ENCODE results near the gene ZDHHC20.

Gene ZDHHC20

DNA sequence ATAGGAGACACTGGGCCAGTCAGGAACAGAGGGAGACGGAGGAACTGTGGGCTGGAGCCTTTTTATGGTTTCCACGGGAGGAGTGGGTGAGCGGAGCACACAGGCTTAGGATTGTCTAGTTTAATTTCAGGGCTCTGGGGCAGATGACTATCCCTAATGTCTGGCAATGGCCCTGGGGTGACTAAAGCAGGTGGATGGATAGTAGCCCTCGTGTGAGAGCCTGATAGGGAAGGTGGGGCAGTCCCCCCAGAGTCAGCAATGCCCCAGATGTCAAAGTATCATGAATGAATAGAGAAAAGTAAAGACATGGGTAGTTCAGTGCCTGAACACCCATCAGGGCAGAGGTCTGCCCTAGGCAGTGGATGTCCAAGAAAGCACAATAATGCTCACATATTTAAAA lies 94.2 kb downstream of the ZDHHC20 start:
- Histone ChIP-seq H3K4me3 (ENCODE audit: insufficient read depth, low read depth, low read length) (no peak overlapping the region), H3K27ac (ENCODE audit: insufficient read depth, low read depth, low read length, poor library complexity, severe bottlenecking) (no peak overlapping the region), H3K27me3 (ENCODE audit: control insufficient read depth, insufficient read depth, low read length, poor library complexity, severe bottlenecking) (no peaks in the 10 kb centered on the region), H3K4me1 (ENCODE audit: control insufficient read depth, insufficient read depth, low read length) (no peaks in the 10 kb centered on the region), H3K36me3 (ENCODE audit: control insufficient read depth, insufficient read depth, low read length) (no peaks in the 10 kb centered on the region), H3K9me3 (ENCODE audit: control insufficient read depth, low read length) (no peaks in the 10 kb centered on the region)
- 88 to 93% methylated on average over 4 of the region's 4 CpGs for WGBS, 2 experiments

DNA sequence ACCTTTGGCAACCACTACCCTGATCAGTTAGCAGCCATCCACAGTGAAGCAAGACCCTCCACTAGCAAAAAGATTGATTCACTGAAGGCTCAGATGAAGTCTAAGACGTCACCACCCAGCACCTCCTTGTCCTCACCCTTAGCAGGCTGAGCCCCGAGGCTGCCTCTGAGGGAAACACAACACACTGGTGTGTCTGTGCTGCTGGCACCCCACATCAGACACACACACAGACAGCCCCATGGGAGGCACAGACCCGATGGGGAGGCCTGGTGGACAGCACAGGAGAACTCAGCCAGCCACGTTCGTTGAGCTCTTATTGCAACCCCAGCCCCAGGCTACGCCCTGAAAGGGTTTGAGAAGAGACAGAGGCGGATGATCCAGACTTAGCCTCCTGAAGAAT lies 94.7 kb downstream of the ZDHHC20 start:
- Histone ChIP-seq H3K9me3 (ENCODE audit: control insufficient read depth, low read length) (no peaks in the 10 kb centered on the region), H3K4me1 (ENCODE audit: control insufficient read depth, insufficient read depth, low read length) (no peaks in the 10 kb centered on the region), H3K27me3 (ENCODE audit: control insufficient read depth, insufficient read depth, low read length, poor library complexity, severe bottlenecking) (no peaks in the 10 kb centered on the region), H3K36me3 (ENCODE audit: control insufficient read depth, insufficient read depth, low read length) (no peaks in the 10 kb centered on the region), H3K27ac (ENCODE audit: insufficient read depth, low read depth, low read length, poor library complexity, severe bottlenecking) (no peak overlapping the region), H3K4me3 (ENCODE audit: insufficient read depth, low read depth, low read length) (no peak overlapping the region)
- 92 to 93% methylated on average over 7 of the region's 7 CpGs for WGBS, 2 experiments

DNA sequence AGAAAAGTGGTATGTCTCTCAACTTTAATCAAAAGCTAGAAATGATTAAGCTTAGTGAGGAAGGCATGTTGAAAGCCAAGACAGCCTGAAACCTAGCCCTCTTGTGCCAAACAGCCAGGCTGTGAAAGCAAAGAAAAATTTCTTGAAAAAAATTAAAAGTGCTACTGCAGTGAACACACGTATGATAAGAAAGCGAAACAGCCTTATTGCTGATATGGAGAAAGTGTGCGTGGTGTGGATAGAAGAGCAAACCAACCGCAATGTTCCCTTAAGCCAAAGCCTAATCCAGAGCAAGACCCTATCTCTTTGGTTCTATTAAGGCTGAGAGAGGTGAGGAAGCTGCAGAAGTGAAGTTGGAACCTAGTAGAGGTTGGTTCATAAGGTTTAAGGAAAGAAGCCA lies 96.4 kb downstream of the ZDHHC20 start:
- no peak overlapping the region for H3K27ac ChIP-seq (ENCODE audit: insufficient read depth, low read depth, low read length, poor library complexity, severe bottlenecking)
- no peaks in the 10 kb centered on the region for H3K27me3 ChIP-seq (ENCODE audit: control insufficient read depth, insufficient read depth, low read length, poor library complexity, severe bottlenecking)
- no peaks in the 10 kb centered on the region for H3K36me3 ChIP-seq (ENCODE audit: control insufficient read depth, insufficient read depth, low read length)
- H3K4me3 ChIP-seq (ENCODE audit: insufficient read depth, low read depth, low read length) = no peak overlapping the region
- 96 to 97% methylated on average over 4 of the region's 4 CpGs for WGBS, 2 experiments
- H3K9me3 ChIP-seq (ENCODE audit: control insufficient read depth, low read length) = no peaks in the 10 kb centered on the region
- H3K4me1 ChIP-seq (ENCODE audit: control insufficient read depth, insufficient read depth, low read length) = no peaks in the 10 kb centered on the region

DNA sequence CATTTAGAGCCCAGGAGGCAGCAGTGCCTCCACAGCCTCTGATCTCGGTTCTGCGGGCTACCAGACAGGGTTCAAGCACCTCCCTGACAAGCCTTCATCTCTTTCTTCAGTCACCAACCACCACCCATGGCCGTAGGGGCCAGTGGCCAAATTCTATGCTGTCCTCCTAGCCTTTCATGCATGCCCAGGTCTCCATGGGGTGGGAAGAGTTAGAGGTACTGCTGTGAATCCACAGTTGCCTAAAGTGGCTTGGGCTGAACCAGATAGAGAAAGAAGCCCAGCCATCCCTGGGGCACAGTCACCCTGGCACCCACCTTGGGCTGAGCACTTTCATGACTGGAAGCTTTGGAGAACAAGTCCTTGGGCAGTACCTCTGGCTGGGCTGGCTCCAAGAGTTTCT lies 97.4 kb downstream of the ZDHHC20 start:
- WGBS, 2 experiments = 86 to 94% methylated on average over 3 of the region's 3 CpGs
- H3K36me3 ChIP-seq (ENCODE audit: control insufficient read depth, insufficient read depth, low read length) = no peaks in the 10 kb centered on the region
- H3K27ac ChIP-seq (ENCODE audit: insufficient read depth, low read depth, low read length, poor library complexity, severe bottlenecking) = no peak overlapping the region
- H3K4me1 ChIP-seq (ENCODE audit: control insufficient read depth, insufficient read depth, low read length) = no peaks in the 10 kb centered on the region
- H3K4me3 ChIP-seq (ENCODE audit: insufficient read depth, low read depth, low read length) = no peak overlapping the region
- no peaks in the 10 kb centered on the region for H3K9me3 ChIP-seq (ENCODE audit: control insufficient read depth, low read length)
- H3K27me3 ChIP-seq (ENCODE audit: control insufficient read depth, insufficient read depth, low read length, poor library complexity, severe bottlenecking) = no peaks in the 10 kb centered on the region

DNA sequence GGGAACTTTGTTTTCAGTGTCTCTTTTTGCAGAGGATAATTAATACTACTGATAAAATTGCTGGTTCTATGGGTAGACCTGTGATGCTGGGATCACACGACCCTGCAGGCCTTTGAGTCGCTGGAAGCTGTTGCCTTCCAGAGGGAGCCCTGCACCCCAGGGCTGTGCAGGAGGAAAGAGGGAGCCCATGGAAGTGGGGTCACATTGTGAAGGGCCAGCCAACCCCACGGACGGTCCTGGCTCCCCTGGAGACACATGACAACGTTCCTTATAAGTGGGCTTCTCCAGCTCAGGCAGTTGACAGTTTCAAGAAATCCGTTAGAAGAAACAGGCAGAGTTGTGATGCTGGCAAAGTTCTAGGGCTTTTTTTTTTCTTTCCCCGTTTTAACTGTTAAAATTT lies 98.0 kb downstream of the ZDHHC20 start:
- WGBS, 2 experiments = 85 to 88% methylated on average over 7 of the region's 7 CpGs

DNA sequence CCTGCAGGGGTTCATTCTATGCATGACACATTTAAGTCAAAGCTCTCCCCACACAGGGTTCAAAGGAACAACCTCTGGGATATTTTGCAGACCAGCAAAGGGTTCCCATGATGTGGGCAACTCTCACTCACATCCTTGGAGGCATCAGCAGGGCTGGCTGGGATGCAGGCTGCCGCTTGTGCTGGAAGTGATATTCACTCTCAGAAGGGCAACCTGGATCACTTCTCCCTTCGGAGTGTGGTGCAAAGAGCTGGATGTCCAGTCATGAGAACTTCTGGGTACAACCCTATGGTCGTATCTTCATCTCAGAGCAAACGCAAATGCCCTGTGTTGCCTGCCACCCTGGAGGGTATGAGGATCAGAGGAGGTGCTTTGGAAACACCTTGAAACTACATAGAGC lies 98.6 kb downstream of the ZDHHC20 start:
- H3K27ac ChIP-seq (ENCODE audit: insufficient read depth, low read depth, low read length, poor library complexity, severe bottlenecking) = no peak overlapping the region

More for the DNA sequence above, 98.0 kb downstream of the ZDHHC20 start:
- H3K36me3 ChIP-seq (ENCODE audit: control insufficient read depth, insufficient read depth, low read length) = no peaks in the 10 kb centered on the region
- no peaks in the 10 kb centered on the region for H3K9me3 ChIP-seq (ENCODE audit: control insufficient read depth, low read length)
- H3K27me3 ChIP-seq (ENCODE audit: control insufficient read depth, insufficient read depth, low read length, poor library complexity, severe bottlenecking) = no peaks in the 10 kb centered on the region
- no peaks in the 10 kb centered on the region for H3K4me1 ChIP-seq (ENCODE audit: control insufficient read depth, insufficient read depth, low read length)
- no peak overlapping the region for H3K4me3 ChIP-seq (ENCODE audit: insufficient read depth, low read depth, low read length)
- no peak overlapping the region for H3K27ac ChIP-seq (ENCODE audit: insufficient read depth, low read depth, low read length, poor library complexity, severe bottlenecking)

DNA sequence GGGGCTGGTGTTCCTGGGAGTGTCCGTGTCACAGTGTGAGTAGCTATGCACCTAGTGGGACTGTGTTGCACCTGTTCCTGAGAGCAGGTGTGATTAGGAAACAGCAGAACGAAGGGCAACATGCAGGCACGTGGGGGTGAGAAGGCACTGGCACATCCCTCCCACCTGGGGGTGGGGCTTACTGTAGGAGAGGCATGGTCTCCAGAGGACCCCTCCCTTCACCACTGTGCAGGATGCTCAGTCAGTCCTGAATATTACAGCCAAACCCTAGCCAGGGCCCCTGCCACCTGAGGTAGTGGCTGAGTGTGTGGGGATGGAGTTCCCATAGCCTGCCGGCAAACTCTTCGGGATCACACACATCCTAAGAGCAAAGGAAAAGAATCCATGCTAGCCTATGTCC lies 99.2 kb downstream of the ZDHHC20 start:
- Histone ChIP-seq H3K27me3 (ENCODE audit: control insufficient read depth, insufficient read depth, low read length, poor library complexity, severe bottlenecking) (no peaks in the 10 kb centered on the region), H3K9me3 (ENCODE audit: control insufficient read depth, low read length) (no peaks in the 10 kb centered on the region), H3K4me1 (ENCODE audit: control insufficient read depth, insufficient read depth, low read length) (no peaks in the 10 kb centered on the region), H3K36me3 (ENCODE audit: control insufficient read depth, insufficient read depth, low read length) (no peaks in the 10 kb centered on the region), H3K27ac (ENCODE audit: insufficient read depth, low read depth, low read length, poor library complexity, severe bottlenecking) (no peak overlapping the region), H3K4me3 (ENCODE audit: insufficient read depth, low read depth, low read length) (no peak overlapping the region)
- 83 to 84% methylated on average over 5 of the region's 5 CpGs for WGBS, 2 experiments

More for the DNA sequence above, 98.6 kb downstream of the ZDHHC20 start:
- no peak overlapping the region for H3K4me3 ChIP-seq (ENCODE audit: insufficient read depth, low read depth, low read length)
- WGBS, 2 experiments = 92 to 94% methylated on average over 4 of the region's 4 CpGs
- H3K27me3 ChIP-seq (ENCODE audit: control insufficient read depth, insufficient read depth, low read length, poor library complexity, severe bottlenecking) = no peaks in the 10 kb centered on the region
- no peaks in the 10 kb centered on the region for H3K4me1 ChIP-seq (ENCODE audit: control insufficient read depth, insufficient read depth, low read length)
- H3K9me3 ChIP-seq (ENCODE audit: control insufficient read depth, low read length) = no peaks in the 10 kb centered on the region
- no peaks in the 10 kb centered on the region for H3K36me3 ChIP-seq (ENCODE audit: control insufficient read depth, insufficient read depth, low read length)

DNA sequence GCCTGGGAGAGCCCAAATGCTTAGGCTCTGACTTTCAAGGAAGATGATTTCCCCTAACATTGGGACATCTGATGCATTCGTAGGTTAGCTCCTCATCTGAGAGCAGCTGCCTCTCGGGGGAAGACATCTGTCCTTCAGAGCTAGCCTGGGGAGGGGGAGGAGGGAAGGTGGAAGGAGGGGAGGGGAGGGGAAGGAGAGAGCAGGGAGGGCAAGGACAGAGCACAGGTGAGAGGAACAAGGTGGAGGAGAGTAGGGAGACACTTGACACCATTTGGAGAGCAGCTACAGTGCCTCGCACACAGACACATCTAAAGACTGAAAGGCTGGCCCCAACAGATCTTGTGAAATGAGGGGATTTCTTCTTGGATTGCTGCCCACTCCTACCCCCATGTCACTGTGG lies 103.8 kb downstream of the ZDHHC20 start:
- Histone ChIP-seq H3K27me3 (ENCODE audit: control insufficient read depth, insufficient read depth, low read length, poor library complexity, severe bottlenecking) (no peaks in the 10 kb centered on the region), H3K4me1 (ENCODE audit: control insufficient read depth, insufficient read depth, low read length) (no peaks in the 10 kb centered on the region), H3K27ac (ENCODE audit: insufficient read depth, low read depth, low read length, poor library complexity, severe bottlenecking) (no peak overlapping the region), H3K36me3 (ENCODE audit: control insufficient read depth, insufficient read depth, low read length) (no peaks in the 10 kb centered on the region), H3K4me3 (ENCODE audit: insufficient read depth, low read depth, low read length) (no peak overlapping the region), H3K9me3 (ENCODE audit: control insufficient read depth, low read length) (no peaks in the 10 kb centered on the region)
- 75 to 76% methylated on average over 3 of the region's 3 CpGs for WGBS, 2 experiments

DNA sequence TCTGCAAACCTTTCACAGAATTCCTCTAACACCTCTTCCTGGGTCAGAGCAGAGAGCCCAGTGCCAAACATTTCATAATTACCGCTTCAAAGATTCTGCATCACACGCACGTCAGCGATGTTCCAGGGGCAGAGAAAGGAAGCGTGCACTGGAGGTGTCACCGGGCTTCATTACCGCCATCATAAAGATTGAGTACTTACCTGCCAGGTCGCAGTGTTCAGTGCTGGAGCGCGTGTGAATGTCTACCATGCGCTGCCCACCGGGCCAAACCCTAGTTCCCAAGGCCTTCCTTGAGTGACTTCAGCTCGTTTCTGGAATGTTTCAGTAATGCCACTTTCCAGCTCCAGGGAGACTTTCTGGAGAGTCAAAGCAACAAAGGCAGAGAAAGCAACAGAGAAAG lies 104.4 kb downstream of the ZDHHC20 start:
- H3K9me3 ChIP-seq (ENCODE audit: control insufficient read depth, low read length) = no peaks in the 10 kb centered on the region
- WGBS, 2 experiments = 94 to 96% methylated on average over 13 of the region's 13 CpGs
- no peaks in the 10 kb centered on the region for H3K36me3 ChIP-seq (ENCODE audit: control insufficient read depth, insufficient read depth, low read length)
- H3K27me3 ChIP-seq (ENCODE audit: control insufficient read depth, insufficient read depth, low read length, poor library complexity, severe bottlenecking) = no peaks in the 10 kb centered on the region
- H3K27ac ChIP-seq (ENCODE audit: insufficient read depth, low read depth, low read length, poor library complexity, severe bottlenecking) = no peak overlapping the region
- no peaks in the 10 kb centered on the region for H3K4me1 ChIP-seq (ENCODE audit: control insufficient read depth, insufficient read depth, low read length)
- H3K4me3 ChIP-seq (ENCODE audit: insufficient read depth, low read depth, low read length) = no peak overlapping the region

DNA sequence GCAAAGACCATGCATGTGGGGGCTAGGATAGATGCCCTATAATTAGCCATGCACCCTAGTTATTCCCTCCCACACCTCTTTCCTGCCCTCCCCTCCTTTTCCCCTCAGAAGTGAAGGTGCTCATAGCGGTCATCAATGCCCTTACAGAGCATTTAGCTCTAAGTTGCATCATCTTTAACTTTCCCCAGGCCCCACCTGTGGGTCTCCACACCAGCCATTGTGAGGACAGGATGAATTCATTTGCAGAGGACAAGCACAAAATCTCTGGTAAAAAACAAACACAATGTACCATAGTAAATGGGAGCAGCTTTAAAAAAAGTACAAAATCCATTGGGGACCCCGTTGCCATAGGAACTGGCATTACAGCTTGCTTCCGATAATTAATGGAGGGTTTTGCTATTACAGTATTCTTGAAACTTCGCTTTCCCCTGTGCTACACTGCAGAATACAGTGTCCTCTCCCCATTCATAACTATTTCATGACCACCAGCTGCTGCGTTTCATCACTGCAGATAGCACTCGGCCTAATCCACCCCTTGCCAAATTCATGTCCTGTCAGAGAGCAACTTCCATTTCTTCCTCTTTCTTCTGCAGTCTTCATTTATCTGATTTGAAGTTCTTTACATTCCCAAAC lies 110.5 kb downstream of the ZDHHC20 start:
- Histone ChIP-seq H3K27me3 (ENCODE audit: control insufficient read depth, insufficient read depth, low read length, poor library complexity, severe bottlenecking) (no peaks in the 10 kb centered on the region), H3K4me3 (ENCODE audit: insufficient read depth, low read depth, low read length) (no peak overlapping the region)
- WGBS, 2 experiments = 93 to 95% methylated on average over 6 of the region's 6 CpGs

More for the DNA sequence above, 110.5 kb downstream of the ZDHHC20 start:
- Histone ChIP-seq H3K9me3 (ENCODE audit: control insufficient read depth, low read length) (no peaks in the 10 kb centered on the region), H3K36me3 (ENCODE audit: control insufficient read depth, insufficient read depth, low read length) (no peaks in the 10 kb centered on the region), H3K27ac (ENCODE audit: insufficient read depth, low read depth, low read length, poor library complexity, severe bottlenecking) (no peak overlapping the region), H3K4me1 (ENCODE audit: control insufficient read depth, insufficient read depth, low read length) (no peaks in the 10 kb centered on the region)

Data from ectodermal cell (in vitro differentiated cells).